AG10803 (cell line): ENCODE data around the gene RPE65.
"Not testable (repeated sequence)": the region's sequence is repeated elsewhere in the genome, so short reads cannot be mapped to it uniquely, and the experiment has no call there.

Source experiments
- DNase-seq: peaks from one replicate; pipeline ENCODE4 v3.0.0; 2010; ENCODE audit warnings: low read depth
- H3K4me3 ChIP-seq: 2 replicates; pipeline ENCODE4 v1.5.1; 2011; ENCODE audit warnings: mild to moderate bottlenecking, low read length, control low read depth
- CTCF ChIP-seq: conservative IDR thresholded peaks from 2 replicates; pipeline ENCODE4 v1.5.1; 2011; ENCODE audit warnings: mild to moderate bottlenecking, low read length, control low read depth, inconsistent platforms

RPE65 gene

GRCh38 chr1:68449901-68450300 lies at the start of gene RPE65:
RPE65 (minus strand) TSS chr1:68449954; CDS start chr1:68449905, 49 bp downstream.
- no peak for TF ChIP-seq CTCF

GRCh38 chr1:68497358-68497698 lies 47.6 kb upstream of the RPE65 start:
- TF ChIP-seq CTCF, result no peak
- DNase-seq, result no peak
- peak overlapping the region; percentile 95 for H3K4me3 ChIP-seq

More at GRCh38 chr1:68449901-68450300, at the start of gene RPE65:
- H3K4me3 ChIP-seq, result no peak within 1 kb of the TSS
- DNase-seq, result no peak

GRCh38 chr1:68496680-68497357 lies 47.1 kb upstream of the RPE65 start, which contains the start of gene DEPDC1:
DEPDC1 (minus strand) TSS chr1:68497082; CDS start chr1:68496999, 83 bp downstream.
- DNase-seq, result peak; percentile 91
- H3K4me3 ChIP-seq, result peak within 1 kb of the TSS; percentile 95
- TF ChIP-seq CTCF, result no peak

GRCh38 chr1:68495968-68496679 lies 46.4 kb upstream of the RPE65 start:
- DNase-seq, result no peak
- peak overlapping the region; percentile 95 for H3K4me3 ChIP-seq
- no peak for TF ChIP-seq CTCF

GRCh38 chr1:68495532-68495931 lies 45.8 kb upstream of the RPE65 start:
- TF ChIP-seq CTCF, result no peak
- peak; percentile 25 for DNase-seq

DNA sequence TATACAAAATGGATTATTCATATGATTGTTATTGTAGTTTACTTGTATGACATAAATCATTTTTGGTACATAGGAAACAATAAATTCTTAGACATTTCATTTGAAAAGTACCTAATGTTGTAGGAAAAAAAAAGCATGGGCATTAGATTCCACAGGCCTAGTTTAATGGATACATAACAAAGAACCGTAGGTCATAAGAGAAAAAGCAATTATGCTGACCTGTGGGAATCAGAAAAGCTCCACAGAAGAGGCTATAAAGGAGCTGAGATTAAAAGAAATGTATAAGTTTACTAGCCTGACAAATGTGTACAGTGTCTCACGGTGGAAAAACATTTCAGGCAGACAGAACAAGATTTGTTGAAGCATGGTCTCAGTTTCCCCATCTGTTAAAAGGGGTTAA lies 43.4 kb upstream of the RPE65 start:
- no peak for TF ChIP-seq CTCF
- H3K4me3 ChIP-seq, result no peak overlapping the region
- DNase-seq, result no peak

More at GRCh38 chr1:68495532-68495931, 45.8 kb upstream of the RPE65 start:
- H3K4me3 ChIP-seq, result peak overlapping the region; percentile 95

DNA sequence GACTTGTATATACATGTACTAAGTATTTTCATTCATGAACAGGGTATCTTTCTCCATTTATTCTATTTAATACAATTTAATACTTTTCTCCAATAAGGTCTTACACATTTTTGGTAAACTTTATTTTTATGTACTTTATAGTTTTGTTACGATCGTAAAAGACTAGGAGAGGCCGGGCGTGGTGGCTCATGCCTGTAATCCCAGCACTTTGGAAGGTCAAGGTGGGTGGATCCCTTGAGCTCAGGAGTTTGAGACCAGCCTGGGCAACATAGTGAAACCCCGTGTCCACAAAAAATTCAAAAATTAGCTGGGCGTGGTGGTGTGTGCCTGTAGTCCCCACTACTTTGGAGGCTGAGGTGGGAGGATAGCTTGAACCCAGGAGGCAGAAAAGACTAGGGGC lies 42.5 kb upstream of the RPE65 start:
- not testable (repeated sequence) for DNase-seq, H3K4me3 ChIP-seq
